A204.1 (cell line): ENCODE data around the gene ANGPTL2.
"Not testable (repeated sequence)": the region's sequence is repeated elsewhere in the genome, so short reads cannot be mapped to it uniquely, and the experiment has no call there.

Source experiments
- FAIRE-seq: peaks from 2 replicates; lab custom pipeline; 2012; peaks lifted over from hg19 to GRCh38; lab: Jason Lieb, UNC

ANGPTL2 gene

GRCh38 chr9:127122176-127123063 lies at the start of gene ANGPTL2:
Gene ANGPTL2 (minus strand): TSS chr9:127122635. CDS start chr9:127108731, 13,904 bp downstream.
- FAIRE-seq = no peak

GRCh38 chr9:127171348-127171747 lies 48.9 kb upstream of the ANGPTL2 start:
- FAIRE-seq = not testable (repeated sequence)

- FAIRE-seq = no peak
Measured at GRCh38 chr9:127170652-127171051, 48.2 kb upstream of the ANGPTL2 start.

GRCh38 chr9:127170103-127170502 lies 47.7 kb upstream of the ANGPTL2 start:
- no peak for FAIRE-seq

- FAIRE-seq = no peak
Measured at GRCh38 chr9:127169575-127169883, 47.1 kb upstream of the ANGPTL2 start.

- FAIRE-seq = no peak
Measured at GRCh38 chr9:127168756-127169574, 46.5 kb upstream of the ANGPTL2 start.

GRCh38 chr9:127167560-127168326 lies 45.3 kb upstream of the ANGPTL2 start:
- FAIRE-seq = no peak

- FAIRE-seq = no peak
Measured at GRCh38 chr9:127166651-127167524, 44.5 kb upstream of the ANGPTL2 start.

GRCh38 chr9:127166111-127166510 lies 43.7 kb upstream of the ANGPTL2 start:
- FAIRE-seq = no peak

- FAIRE-seq = no peak
Measured at GRCh38 chr9:127165116-127165515, 42.7 kb upstream of the ANGPTL2 start.

- FAIRE-seq = no peak
Measured at GRCh38 chr9:127163409-127163808, 41.0 kb upstream of the ANGPTL2 start.

- FAIRE-seq = no peak
Measured at GRCh38 chr9:127162864-127163365, 40.5 kb upstream of the ANGPTL2 start.

GRCh38 chr9:127162046-127162863 lies 39.8 kb upstream of the ANGPTL2 start:
- no peak for FAIRE-seq

- FAIRE-seq = no peak
Measured at GRCh38 chr9:127161081-127161624, 38.7 kb upstream of the ANGPTL2 start.

GRCh38 chr9:127159949-127160610 lies 37.6 kb upstream of the ANGPTL2 start:
- no peak for FAIRE-seq

- FAIRE-seq = no peak
Measured at GRCh38 chr9:127159325-127159801, 36.9 kb upstream of the ANGPTL2 start.

- no peak for FAIRE-seq
Measured at GRCh38 chr9:127158786-127159324, 36.4 kb upstream of the ANGPTL2 start.

- no peak for FAIRE-seq
Measured at GRCh38 chr9:127155314-127155960, 33.0 kb upstream of the ANGPTL2 start.
